HAP-1 (cell line): ENCODE results near the gene CDH20.

Experiments used
- DNase-seq, 2 experiments: peaks; one replicate each; pipeline ENCODE4 v3.0.0-alpha.2; 2016 to 2020; ENCODE audit warnings: low spot score in 2 of 2
- H3K27me3 ChIP-seq: fragments of 250-450 bp; sonication (Bioruptor Pico); 2 replicates; pipeline ENCODE4 v1.5.1; 2020; ENCODE audit warnings: low read depth, mild to moderate bottlenecking, moderate library complexity
- H3K36me3 ChIP-seq: fragments of 250-450 bp; sonication (Bioruptor Pico); replicated peaks from 2 replicates; pipeline ENCODE4 v1.5.1; 2020; ENCODE audit warnings: mild to moderate bottlenecking
- H3K4me1 ChIP-seq: fragments of 250-450 bp; sonication (Bioruptor Pico); 2 replicates; pipeline ENCODE4 v1.5.1; 2020; ENCODE audit warnings: mild to moderate bottlenecking
- H3K4me3 ChIP-seq: fragments of 250-450 bp; sonication (Bioruptor Pico); 2 replicates; pipeline ENCODE4 v1.5.1; 2020; ENCODE audit warnings: mild to moderate bottlenecking, moderate library complexity
- H3K9me3 ChIP-seq: fragments of 250-450 bp; sonication (Bioruptor Pico); 2 replicates; pipeline ENCODE4 v1.5.1; 2020; ENCODE audit warnings: mild to moderate bottlenecking, moderate library complexity
- in situ Hi-C: fragments of 300-500 bp; cut with MboI; formaldehyde crosslinking; loops from 3 replicates; pipeline ENCODE4 v1.14.3; 2020; ENCODE audit warnings: low sequenced_read_pairs, inconsistent platforms, mixed read lengths

The CDH20 gene

DNA sequence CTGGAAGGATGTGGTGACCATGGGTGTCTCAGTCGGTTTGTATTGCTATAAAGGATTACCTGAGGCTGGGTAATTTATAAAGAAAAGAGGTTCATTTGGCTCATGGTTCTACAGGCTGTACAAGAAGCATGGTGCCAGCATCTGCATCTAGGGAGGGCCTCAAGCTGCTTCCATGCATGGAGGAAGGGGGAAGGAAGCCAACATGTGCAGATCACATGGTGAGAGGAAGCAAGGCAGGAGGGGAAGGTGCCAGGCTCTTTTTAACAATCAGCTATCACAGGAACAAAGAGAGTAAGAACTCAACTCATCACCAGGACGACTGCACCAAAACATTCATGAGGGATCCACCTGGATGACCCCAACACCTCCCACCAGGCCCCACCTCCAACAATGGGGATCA lies 209.4 kb downstream of the CDH20 start:
- Histone ChIP-seq H3K36me3 (no peaks in the 10 kb centered on the region), H3K4me1 (no peaks in the 10 kb centered on the region), H3K4me3 (no peak overlapping the region), H3K9me3 (no peaks in the 10 kb centered on the region), H3K27me3 (no peaks in the 10 kb centered on the region)
- in situ Hi-C loops = no loop called here
- no peak for DNase-seq

DNA sequence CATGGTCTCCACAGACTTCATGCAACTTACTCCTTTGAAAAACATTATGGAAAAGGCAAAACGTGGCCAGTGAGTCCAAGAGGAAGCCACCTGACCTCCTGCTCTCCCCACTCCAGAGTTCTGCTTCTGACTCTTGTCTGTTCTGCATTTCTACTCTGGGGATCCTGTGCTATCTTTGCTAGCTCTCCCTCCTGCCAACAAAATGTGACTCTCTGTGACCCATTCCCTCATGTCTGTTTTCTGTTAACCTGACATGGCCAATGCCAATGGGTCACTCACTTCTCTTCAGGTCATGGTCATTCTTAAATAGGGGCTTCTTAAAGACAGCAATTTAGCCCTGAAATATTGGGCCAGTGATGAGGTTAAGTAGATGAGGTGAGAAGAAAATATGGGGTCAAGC lies 210.3 kb downstream of the CDH20 start:
- Histone ChIP-seq H3K4me1 (no peaks in the 10 kb centered on the region), H3K36me3 (no peaks in the 10 kb centered on the region), H3K4me3 (no peak overlapping the region), H3K27me3 (no peaks in the 10 kb centered on the region), H3K9me3 (no peaks in the 10 kb centered on the region)
- no peak for DNase-seq
- in situ Hi-C loops = no loop called here

DNA sequence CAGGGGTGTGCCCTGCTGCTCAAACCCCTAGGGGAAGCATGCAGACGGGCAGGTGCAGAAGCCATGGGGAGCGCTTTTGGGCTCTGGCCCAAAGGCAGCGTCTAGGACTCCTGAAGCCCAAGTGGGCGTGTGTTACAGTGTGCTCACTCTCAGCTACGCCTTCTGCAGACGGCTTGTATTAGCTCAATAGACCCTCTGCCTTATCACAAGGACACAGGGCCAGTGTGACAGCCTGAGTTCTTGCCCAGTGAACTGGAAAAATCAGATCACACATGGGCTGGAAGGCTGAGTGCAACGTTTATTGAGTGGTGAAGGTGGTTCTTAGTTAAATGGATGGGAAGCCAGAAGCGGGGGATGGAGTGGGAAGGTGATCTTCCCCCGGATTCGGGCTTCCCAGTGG lies 210.9 kb downstream of the CDH20 start:
- DNase-seq = no peak
- in situ Hi-C loops = no loop called here
- Histone ChIP-seq H3K9me3 (no peaks in the 10 kb centered on the region), H3K27me3 (no peaks in the 10 kb centered on the region), H3K4me3 (no peak overlapping the region), H3K4me1 (no peaks in the 10 kb centered on the region), H3K36me3 (no peaks in the 10 kb centered on the region)

- Histone ChIP-seq H3K9me3 (no peaks in the 10 kb centered on the region), H3K27me3 (no peaks in the 10 kb centered on the region), H3K36me3 (no peaks in the 10 kb centered on the region), H3K4me1 (no peaks in the 10 kb centered on the region), H3K4me3 (no peak overlapping the region)
- no peak for DNase-seq
- in situ Hi-C loops = no loop called here
Observed at GRCh38 chr18:61545281-61546245, 212.3 kb downstream of the CDH20 start.

GRCh38 chr18:61546590-61546989 lies 213.4 kb downstream of the CDH20 start:
- H3K27me3 ChIP-seq = no peaks in the 10 kb centered on the region
- H3K36me3 ChIP-seq = no peaks in the 10 kb centered on the region
- no peaks in the 10 kb centered on the region for H3K4me1 ChIP-seq
- H3K9me3 ChIP-seq = no peaks in the 10 kb centered on the region
- in situ Hi-C loops = no loop called here
- no peak for DNase-seq
- no peak overlapping the region for H3K4me3 ChIP-seq

- in situ Hi-C loops = no loop called here
- no peak overlapping the region for H3K4me3 ChIP-seq
- no peaks in the 10 kb centered on the region for H3K27me3 ChIP-seq
- no peaks in the 10 kb centered on the region for H3K4me1 ChIP-seq
- DNase-seq = no peak
- H3K9me3 ChIP-seq = no peaks in the 10 kb centered on the region
- no peaks in the 10 kb centered on the region for H3K36me3 ChIP-seq
Observed at GRCh38 chr18:61549416-61549815, 216.2 kb downstream of the CDH20 start.

DNA sequence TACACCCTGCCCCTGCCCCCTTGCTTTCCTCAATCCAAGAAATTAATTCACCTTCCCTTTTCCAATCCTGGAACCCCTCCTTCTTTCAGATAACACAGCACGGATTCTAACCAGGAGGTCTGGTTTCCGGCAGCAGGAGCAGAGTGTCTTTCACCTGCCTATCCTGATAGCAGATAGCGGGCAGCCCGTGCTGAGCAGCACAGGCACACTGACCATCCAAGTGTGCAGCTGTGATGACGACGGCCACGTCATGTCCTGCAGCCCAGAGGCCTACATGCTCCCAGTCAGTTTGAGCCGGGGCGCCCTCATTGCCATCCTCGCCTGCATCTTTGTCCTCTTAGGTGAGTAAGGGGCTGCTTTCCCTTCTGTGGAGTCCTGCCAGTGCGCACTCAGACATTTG lies 216.7 kb downstream of the CDH20 start:
- Histone ChIP-seq H3K36me3 (no peaks in the 10 kb centered on the region), H3K9me3 (no peaks in the 10 kb centered on the region), H3K4me3 (no peak overlapping the region), H3K4me1 (no peaks in the 10 kb centered on the region), H3K27me3 (no peaks in the 10 kb centered on the region)
- in situ Hi-C loops = no loop called here
- no peak for DNase-seq

DNA sequence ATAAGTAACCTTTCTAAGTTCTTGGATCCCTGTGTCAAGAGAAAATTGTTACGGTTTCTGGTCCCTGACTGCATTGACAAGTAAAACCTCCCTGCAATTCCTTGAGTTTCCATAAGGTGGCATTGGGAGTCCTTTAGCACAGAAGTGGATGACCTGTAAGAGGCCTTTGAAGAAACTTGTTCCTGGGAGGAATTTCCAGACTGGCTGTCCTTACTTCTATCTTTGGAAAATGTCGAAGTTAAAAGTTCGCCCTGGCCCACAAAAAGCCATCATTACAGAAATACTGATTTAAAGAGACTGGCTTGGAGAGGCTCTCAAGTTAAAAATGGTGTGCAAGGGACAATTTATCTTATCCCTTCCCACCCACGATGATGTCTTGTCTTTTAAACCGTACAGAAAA lies 218.4 kb downstream of the CDH20 start:
- H3K9me3 ChIP-seq = no peaks in the 10 kb centered on the region
- in situ Hi-C loops = no loop called here
- no peaks in the 10 kb centered on the region for H3K4me1 ChIP-seq
- no peaks in the 10 kb centered on the region for H3K36me3 ChIP-seq
- no peak overlapping the region for H3K4me3 ChIP-seq
- H3K27me3 ChIP-seq = no peaks in the 10 kb centered on the region
- DNase-seq = peak; percentile 75

GRCh38 chr18:61553045-61553659 lies 219.9 kb downstream of the CDH20 start:
- H3K9me3 ChIP-seq = no peaks in the 10 kb centered on the region
- no peak overlapping the region for H3K4me3 ChIP-seq
- H3K36me3 ChIP-seq = no peaks in the 10 kb centered on the region
- H3K4me1 ChIP-seq = no peaks in the 10 kb centered on the region
- DNase-seq = peak in 1 of 2 experiments; percentile 14
- H3K27me3 ChIP-seq = no peaks in the 10 kb centered on the region
- in situ Hi-C loops = no loop called here

DNA sequence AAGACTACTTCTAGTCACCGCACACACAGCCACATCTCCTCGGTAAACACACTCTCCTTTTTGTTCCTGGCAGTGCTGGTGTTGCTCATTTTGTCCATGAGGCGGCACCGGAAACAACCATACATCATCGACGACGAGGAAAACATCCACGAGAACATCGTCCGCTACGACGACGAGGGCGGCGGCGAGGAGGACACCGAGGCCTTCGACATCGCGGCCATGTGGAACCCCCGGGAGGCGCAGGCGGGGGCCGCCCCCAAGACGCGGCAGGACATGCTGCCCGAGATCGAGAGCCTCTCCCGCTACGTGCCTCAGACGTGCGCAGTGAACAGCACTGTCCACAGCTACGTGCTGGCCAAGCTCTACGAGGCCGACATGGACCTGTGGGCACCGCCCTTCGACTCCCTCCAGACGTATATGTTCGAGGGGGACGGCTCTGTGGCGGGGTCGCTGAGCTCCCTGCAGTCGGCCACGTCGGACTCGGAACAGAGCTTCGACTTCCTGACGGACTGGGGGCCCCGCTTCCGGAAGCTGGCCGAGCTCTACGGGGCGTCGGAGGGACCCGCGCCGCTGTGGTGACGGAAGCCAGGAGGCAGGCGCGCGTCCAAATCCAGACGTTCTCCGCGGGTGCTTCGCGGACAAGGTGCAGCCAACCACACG lies 221.0 kb downstream of the CDH20 start:
- H3K27me3 ChIP-seq = no peaks in the 10 kb centered on the region
- DNase-seq = no peak
- H3K36me3 ChIP-seq = no peaks in the 10 kb centered on the region
- in situ Hi-C loops = no loop called here
- no peak overlapping the region for H3K4me3 ChIP-seq
- no peaks in the 10 kb centered on the region for H3K9me3 ChIP-seq
- H3K4me1 ChIP-seq = no peaks in the 10 kb centered on the region

GRCh38 chr18:61554946-61555361 lies 221.7 kb downstream of the CDH20 start:
- Histone ChIP-seq H3K9me3 (no peaks in the 10 kb centered on the region), H3K4me1 (no peaks in the 10 kb centered on the region), H3K27me3 (no peaks in the 10 kb centered on the region), H3K36me3 (no peaks in the 10 kb centered on the region), H3K4me3 (no peak overlapping the region)
- in situ Hi-C loops = no loop called here
- no peak for DNase-seq

DNA sequence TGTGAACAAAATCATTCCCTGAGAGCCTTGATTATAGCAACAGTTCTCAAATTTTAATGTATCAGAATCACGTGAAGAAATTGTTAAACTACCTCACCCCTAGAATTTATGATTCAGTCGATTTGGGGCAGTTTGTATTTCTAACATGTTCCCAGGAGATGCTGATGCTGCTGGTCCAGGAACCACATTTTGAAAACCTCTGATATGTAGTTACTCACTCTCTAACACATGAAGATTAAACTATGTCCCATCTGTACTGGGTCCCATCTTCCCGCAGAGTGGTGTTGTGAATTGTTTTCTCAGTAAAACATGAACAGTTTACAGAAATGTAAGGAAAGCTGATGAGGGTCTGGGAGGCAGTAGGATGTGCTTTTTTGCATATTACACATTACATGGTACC lies 223.1 kb downstream of the CDH20 start:
- H3K27me3 ChIP-seq = no peaks in the 10 kb centered on the region
- no peaks in the 10 kb centered on the region for H3K4me1 ChIP-seq
- no peak for DNase-seq
- H3K36me3 ChIP-seq = no peaks in the 10 kb centered on the region
- in situ Hi-C loops = no loop called here
- no peak overlapping the region for H3K4me3 ChIP-seq
- no peaks in the 10 kb centered on the region for H3K9me3 ChIP-seq

DNA sequence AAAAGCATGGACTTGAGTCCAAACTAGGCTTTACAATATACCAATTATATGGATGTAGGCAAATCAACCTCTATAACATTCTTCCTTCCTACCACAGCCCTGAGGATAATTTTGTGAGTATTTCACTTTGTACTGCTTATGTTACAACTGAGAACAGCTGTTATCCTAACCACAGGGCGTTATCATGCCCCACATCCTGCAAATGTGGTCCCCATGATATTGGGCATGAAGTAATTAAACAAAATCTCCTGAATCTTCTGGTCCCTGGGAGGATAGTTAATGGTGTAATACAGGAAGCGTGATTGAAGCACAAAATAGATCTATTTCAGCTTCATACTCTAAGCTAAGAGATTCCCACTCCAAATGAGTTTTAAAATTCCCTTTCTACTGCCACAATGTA lies 223.6 kb downstream of the CDH20 start:
- H3K36me3 ChIP-seq = no peaks in the 10 kb centered on the region
- in situ Hi-C loops = no loop called here
- DNase-seq = no peak
- H3K4me3 ChIP-seq = no peak overlapping the region
- 0 out of 2 replicates have a peak, but pooled peaks cover under 1% of the 10 kb centered on the region for H3K9me3 ChIP-seq
- H3K4me1 ChIP-seq = no peaks in the 10 kb centered on the region
- H3K27me3 ChIP-seq = no peaks in the 10 kb centered on the region
